ENCODE data around the gene DCDC1. TPM values are rescaled to one million over a fixed set of nuclear protein-coding genes. Genes with fewer than 3 reads are reported as not detected.
"Not testable (repeated sequence)": the region's sequence is repeated elsewhere in the genome, so short reads cannot be mapped to it uniquely, and the experiment has no call there.

DCDC1 gene
- polyA plus RNA-seq, 3 donors from 2014 or later, result not detected

- DNase-seq, result no peak
- no peak overlapping the region for H3K4me3 Mint-ChIP-seq
- no peaks in the 10 kb centered on the region for H3K4me1 Mint-ChIP-seq
- peaks cover 0 to 4% (median 3%) of the 10 kb centered on the region in 6 donors for H3K9me3 Mint-ChIP-seq
- no peaks in the 10 kb centered on the region for H3K36me3 Mint-ChIP-seq
- H3K27ac Mint-ChIP-seq, result no peak overlapping the region
- H3K27me3 Mint-ChIP-seq (ENCODE audit: low read depth in 3 of 3), result peaks cover 0 to 4% (median 2%) of the 10 kb centered on the region in 3 donors
Measured at GRCh38 chr11:30960387-30960992, 409.0 kb downstream of the DCDC1 start.

DNA sequence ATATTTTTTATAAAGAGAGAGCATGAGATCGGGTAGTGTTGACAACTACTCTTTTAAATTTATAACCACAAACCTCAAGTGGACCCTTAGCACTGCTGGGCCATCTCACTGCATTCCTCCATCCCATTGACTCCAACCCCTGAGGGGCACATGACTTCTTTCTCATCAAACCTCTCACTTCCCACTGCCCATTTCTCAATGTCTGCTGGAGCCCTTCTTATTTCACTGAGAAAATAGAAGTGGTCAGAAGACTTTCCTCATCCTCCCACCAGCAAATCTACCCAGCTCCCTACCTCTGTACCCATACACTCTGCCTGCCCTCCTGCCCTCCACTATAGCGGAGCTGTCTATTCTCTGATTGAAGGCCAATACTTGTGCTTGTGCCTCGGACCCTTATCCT lies 412.8 kb downstream of the DCDC1 start:
- Mint-ChIP-seq H3K4me3 (no peak overlapping the region), H3K4me1 (no peaks in the 10 kb centered on the region), H3K27me3 (ENCODE audit: low read depth in 3 of 3) (peaks cover 0 to 4% (median 1%) of the 10 kb centered on the region in 3 donors), H3K36me3 (no peaks in the 10 kb centered on the region), H3K9me3 (peaks cover 0 to 2% (median 0%) of the 10 kb centered on the region in 6 donors), H3K27ac (no peak overlapping the region)
- DNase-seq, result no peak

DNA sequence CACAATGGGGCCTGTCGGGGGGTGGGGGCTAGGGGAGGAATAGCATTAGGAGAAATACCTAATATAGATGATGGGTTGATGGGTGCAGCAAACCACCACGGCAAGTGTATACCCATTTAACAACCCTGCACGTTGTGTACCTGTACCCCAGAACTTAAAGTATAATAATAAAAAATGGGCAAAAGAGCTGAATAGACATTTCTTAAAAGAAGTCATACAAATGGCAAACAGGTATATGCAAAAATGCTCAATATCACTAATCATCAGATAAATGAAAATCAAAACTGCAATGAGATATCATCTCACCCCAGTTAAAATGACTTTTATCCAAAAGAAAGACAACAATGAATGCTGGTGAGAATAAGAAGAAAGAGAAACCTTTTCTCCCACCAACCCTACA lies 419.7 kb downstream of the DCDC1 start:
- no peak for DNase-seq
- no peaks in the 10 kb centered on the region for H3K4me1 Mint-ChIP-seq
- no peaks in the 10 kb centered on the region for H3K36me3 Mint-ChIP-seq
- H3K27me3 Mint-ChIP-seq (ENCODE audit: low read depth in 3 of 3), result peaks cover 0 to 2% (median 0%) of the 10 kb centered on the region in 3 donors
- H3K4me3 Mint-ChIP-seq, result no peak overlapping the region
- no peak overlapping the region for H3K27ac Mint-ChIP-seq
- H3K9me3 Mint-ChIP-seq, result peaks cover 0 to 15% (median 6%) of the 10 kb centered on the region in 6 donors

DNA sequence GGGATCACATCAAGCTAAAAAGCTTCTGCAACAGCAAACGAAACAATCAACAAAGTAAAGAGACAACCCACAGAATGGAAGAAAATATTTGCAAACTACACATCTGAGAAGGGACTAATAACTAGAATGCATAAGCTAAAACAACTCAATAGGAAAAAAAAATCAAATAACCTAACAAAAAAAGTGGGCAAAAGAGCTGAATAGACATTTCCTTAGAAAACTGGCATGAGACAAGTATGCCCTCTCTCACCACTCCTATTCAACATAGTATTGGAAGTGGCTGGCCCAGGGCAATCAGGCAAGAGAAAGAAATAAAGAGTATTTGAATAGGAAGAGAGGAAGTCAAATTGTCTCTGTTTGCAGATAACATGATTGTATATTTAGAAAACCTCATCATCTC lies 421.8 kb downstream of the DCDC1 start:
- H3K27ac Mint-ChIP-seq, DNase-seq: not testable (repeated sequence)

DNA sequence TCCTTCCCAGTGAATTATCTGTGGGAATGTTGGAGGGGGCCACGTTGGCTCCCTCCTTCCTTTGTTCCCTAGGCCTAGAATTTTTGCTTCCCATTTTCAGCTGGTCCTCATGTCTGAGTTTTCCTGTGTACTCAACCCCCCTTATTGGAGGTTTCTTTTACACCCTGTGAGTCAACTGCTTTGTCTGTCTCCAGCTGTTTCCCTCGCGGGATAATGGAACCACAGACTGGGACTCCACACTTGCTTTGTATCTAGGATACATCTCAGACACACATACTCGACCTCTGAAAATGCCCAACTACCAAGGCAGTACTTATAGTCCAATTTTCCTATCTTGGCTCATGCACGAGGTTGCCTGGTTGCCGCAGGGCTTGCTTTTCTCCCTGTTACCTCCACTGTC lies 430.7 kb downstream of the DCDC1 start:
- Mint-ChIP-seq H3K27me3 (ENCODE audit: low read depth in 3 of 3) (peaks cover 0 to 2% (median 2%) of the 10 kb centered on the region in 3 donors), H3K4me1 (no peaks in the 10 kb centered on the region), H3K36me3 (peaks cover 0 to 4% (median 0%) of the 10 kb centered on the region in 3 donors), H3K9me3 (peaks cover 2 to 25% (median 12%) of the 10 kb centered on the region in 6 donors), H3K4me3 (no peak overlapping the region), H3K27ac (no peak overlapping the region)
- no peak for DNase-seq

More for the DNA sequence above, 421.8 kb downstream of the DCDC1 start:
- H3K9me3 Mint-ChIP-seq, result peaks cover 0 to 21% (median 9%) of the 10 kb centered on the region in 6 donors
- not testable (repeated sequence) for H3K27me3 Mint-ChIP-seq (ENCODE audit: low read depth in 3 of 3); H3K4me1 Mint-ChIP-seq; H3K4me3 Mint-ChIP-seq; H3K36me3 Mint-ChIP-seq

DNA sequence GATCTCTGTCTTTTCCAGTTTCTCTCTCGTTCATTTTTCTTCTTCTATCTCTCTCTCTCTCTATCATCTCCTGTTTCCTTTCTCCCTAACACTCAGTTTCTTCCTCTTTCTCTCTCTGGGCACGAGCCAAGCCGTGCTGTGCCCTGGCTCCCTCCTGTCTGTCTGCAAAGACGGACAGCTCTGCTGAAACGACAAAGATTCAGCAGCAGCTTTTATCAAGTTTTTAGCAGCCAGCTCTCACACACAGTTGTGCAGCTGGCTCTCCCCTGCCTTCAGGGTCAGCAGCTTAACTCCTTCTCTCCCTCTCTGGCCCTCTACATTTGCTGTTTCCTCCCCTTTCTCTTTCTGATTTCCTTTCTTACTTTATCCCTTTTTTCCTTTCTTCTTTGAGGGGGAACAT lies 431.4 kb downstream of the DCDC1 start:
- DNase-seq, result no peak
- Mint-ChIP-seq H3K27me3 (ENCODE audit: low read depth in 3 of 3) (peaks cover 0 to 2% (median 2%) of the 10 kb centered on the region in 3 donors), H3K9me3 (peaks cover 2 to 21% (median 12%) of the 10 kb centered on the region in 6 donors), H3K4me1 (no peaks in the 10 kb centered on the region), H3K27ac (no peak overlapping the region), H3K4me3 (no peak overlapping the region), H3K36me3 (peaks cover 0 to 4% (median 0%) of the 10 kb centered on the region in 3 donors)

DNA sequence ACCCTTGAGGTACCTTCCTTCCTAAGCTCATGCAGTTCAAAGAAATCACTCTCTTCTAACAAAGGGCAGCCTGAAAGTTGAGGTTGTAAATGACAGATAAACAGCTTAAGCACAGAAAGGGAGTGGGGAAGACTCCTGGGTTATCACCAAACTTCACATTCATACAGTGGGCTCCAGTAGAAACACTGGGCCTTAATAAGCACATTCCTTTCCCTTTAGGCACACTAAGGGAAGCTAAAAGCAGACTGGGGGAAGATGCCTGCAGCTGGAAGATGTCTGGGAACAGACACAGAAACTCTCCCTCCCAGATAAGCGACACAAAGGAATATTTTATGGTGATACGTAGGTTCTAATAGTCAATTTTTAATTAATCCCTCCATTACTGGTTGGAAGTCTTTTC lies 433.0 kb downstream of the DCDC1 start:
- peaks cover 0 to 2% (median 2%) of the 10 kb centered on the region in 3 donors for H3K27me3 Mint-ChIP-seq (ENCODE audit: low read depth in 3 of 3)
- H3K4me1 Mint-ChIP-seq, result no peaks in the 10 kb centered on the region
- DNase-seq, result no peak
- H3K9me3 Mint-ChIP-seq, result peaks cover 2 to 14% (median 9%) of the 10 kb centered on the region in 6 donors
- H3K36me3 Mint-ChIP-seq, result peaks cover 0 to 4% (median 0%) of the 10 kb centered on the region in 3 donors
- no peak overlapping the region for H3K4me3 Mint-ChIP-seq
- no peak overlapping the region for H3K27ac Mint-ChIP-seq

DNA sequence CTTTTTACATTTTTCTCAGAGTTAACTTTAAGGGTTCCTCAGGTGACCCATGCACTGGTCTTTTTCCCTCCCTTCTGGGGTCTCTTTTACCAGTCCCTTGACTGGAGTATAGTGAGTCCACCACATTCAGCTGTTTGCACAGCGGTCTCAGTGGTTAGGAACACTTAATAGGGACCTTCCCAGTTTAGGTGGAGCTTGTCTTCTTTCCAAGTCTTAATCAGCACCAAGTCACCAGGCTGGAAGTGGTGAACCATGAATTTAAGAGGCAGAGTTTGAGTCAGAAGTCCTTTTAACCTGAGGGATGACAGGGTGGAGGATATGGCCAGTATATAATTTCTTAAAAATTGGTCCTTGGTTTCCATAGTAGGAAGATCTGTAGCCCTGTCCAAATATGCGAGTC lies 433.7 kb downstream of the DCDC1 start:
- DNase-seq, result no peak
- H3K4me1 Mint-ChIP-seq, result no peaks in the 10 kb centered on the region
- H3K27me3 Mint-ChIP-seq (ENCODE audit: low read depth in 3 of 3), result peaks cover 0 to 2% (median 2%) of the 10 kb centered on the region in 3 donors
- no peak overlapping the region for H3K4me3 Mint-ChIP-seq
- H3K9me3 Mint-ChIP-seq, result peaks cover 2 to 8% (median 5%) of the 10 kb centered on the region in 6 donors
- peaks cover 0 to 4% (median 0%) of the 10 kb centered on the region in 3 donors for H3K36me3 Mint-ChIP-seq
- no peak overlapping the region for H3K27ac Mint-ChIP-seq

- no peaks in the 10 kb centered on the region for H3K4me1 Mint-ChIP-seq
- H3K4me3 Mint-ChIP-seq, result no peak overlapping the region
- DNase-seq, result no peak
- H3K27me3 Mint-ChIP-seq (ENCODE audit: low read depth in 3 of 3), result peaks cover 0 to 3% (median 2%) of the 10 kb centered on the region in 3 donors
- no peak overlapping the region for H3K27ac Mint-ChIP-seq
- H3K9me3 Mint-ChIP-seq, result no peaks in the 10 kb centered on the region
- no peaks in the 10 kb centered on the region for H3K36me3 Mint-ChIP-seq
Measured at GRCh38 chr11:30926130-30926529, 443.4 kb downstream of the DCDC1 start.

GRCh38 chr11:30921811-30922210 lies 447.7 kb downstream of the DCDC1 start:
- Mint-ChIP-seq H3K36me3 (no peaks in the 10 kb centered on the region), H3K27me3 (ENCODE audit: low read depth in 3 of 3) (peaks cover 1 to 7% (median 2%) of the 10 kb centered on the region in 3 donors), H3K4me1 (no peaks in the 10 kb centered on the region), H3K9me3 (no peaks in the 10 kb centered on the region), H3K27ac (no peak overlapping the region), H3K4me3 (no peak overlapping the region)
- no peak for DNase-seq

DNA sequence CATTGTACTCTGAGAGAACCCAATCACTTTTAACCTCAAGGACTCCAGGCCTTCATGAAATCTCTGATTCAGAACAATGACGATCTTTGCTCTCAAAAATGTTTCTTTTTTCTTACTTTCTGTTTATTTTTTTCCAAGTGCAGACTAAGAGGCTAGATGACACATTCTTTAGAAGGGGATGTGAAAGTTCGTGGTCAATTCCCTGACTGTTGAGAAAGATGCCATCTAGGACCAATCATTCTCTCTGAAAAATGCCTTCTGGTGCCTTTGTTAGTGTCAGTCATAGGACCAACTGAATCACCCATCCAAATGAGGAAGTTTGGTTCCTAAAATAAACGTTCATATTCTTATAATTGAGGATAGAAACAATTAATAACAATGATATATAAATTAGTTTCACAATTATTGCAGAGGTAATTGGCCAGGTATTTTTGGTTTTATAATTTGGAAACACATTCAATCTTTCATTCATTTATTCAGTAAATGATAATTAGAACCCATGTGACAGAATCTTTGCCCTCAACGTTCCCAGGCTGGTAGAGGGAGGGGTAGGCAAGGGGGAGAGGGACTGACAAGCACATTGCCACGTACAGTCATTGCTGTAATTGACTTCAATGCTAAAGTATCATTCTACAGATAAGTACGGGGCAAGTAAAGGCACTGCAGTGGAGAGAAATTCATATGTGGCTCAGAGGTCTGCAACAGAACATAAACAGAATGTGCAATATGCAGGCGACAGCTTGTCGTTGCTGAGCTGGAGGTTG lies 450.0 kb downstream of the DCDC1 start:
- H3K4me1 Mint-ChIP-seq, result no peaks in the 10 kb centered on the region
- H3K27ac Mint-ChIP-seq, result no peak overlapping the region
- no peak overlapping the region for H3K4me3 Mint-ChIP-seq
- no peak for DNase-seq
- H3K27me3 Mint-ChIP-seq (ENCODE audit: low read depth in 3 of 3), result peaks cover under 1 to 10% (median 1%) of the 10 kb centered on the region in 3 donors
- H3K9me3 Mint-ChIP-seq, result no peaks in the 10 kb centered on the region
- no peaks in the 10 kb centered on the region for H3K36me3 Mint-ChIP-seq

DNA sequence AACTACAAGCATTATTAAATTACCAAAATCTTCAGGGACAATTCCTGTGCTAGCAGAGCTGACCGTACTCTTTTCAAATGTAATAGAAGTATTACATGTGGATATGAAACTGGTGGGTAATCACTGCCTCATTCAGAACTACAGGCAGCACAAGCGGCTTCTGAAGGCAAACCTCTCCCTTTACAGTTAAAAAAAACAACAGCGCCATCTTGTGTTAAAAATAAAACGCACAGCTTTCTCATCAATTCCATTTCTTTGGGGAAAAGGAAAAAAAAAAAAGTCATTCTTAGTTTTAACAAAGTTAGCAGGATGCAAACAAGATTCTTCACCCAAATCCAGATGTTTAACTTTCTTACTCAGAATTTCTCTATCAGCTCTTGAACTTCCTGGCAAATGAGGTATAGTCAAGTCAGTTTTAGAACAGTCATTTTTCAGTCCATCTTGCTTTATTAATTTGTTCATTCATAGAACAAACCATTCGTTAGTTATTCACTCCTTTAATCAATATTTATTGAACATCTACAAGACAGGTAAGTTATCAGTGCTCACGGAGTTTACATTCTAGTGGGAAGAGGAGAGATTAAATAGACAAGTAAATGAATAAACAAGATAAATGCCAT lies 451.6 kb downstream of the DCDC1 start:
- no peaks in the 10 kb centered on the region for H3K9me3 Mint-ChIP-seq
- no peaks in the 10 kb centered on the region for H3K4me1 Mint-ChIP-seq
- peaks cover 0 to 10% (median 1%) of the 10 kb centered on the region in 3 donors for H3K27me3 Mint-ChIP-seq (ENCODE audit: low read depth in 3 of 3)
- no peaks in the 10 kb centered on the region for H3K36me3 Mint-ChIP-seq
- DNase-seq, result peak; percentile 12 to 29 (median 19)
- H3K27ac Mint-ChIP-seq, result no peak overlapping the region
- no peak overlapping the region for H3K4me3 Mint-ChIP-seq

- Mint-ChIP-seq H3K36me3 (no peaks in the 10 kb centered on the region), H3K9me3 (no peaks in the 10 kb centered on the region), H3K27me3 (ENCODE audit: low read depth in 3 of 3) (peaks cover 0 to 10% (median 1%) of the 10 kb centered on the region in 3 donors), H3K4me3 (no peak overlapping the region), H3K4me1 (no peaks in the 10 kb centered on the region), H3K27ac (no peak overlapping the region)
- no peak for DNase-seq
Measured at GRCh38 chr11:30917266-30917665, 452.3 kb downstream of the DCDC1 start.

DNA sequence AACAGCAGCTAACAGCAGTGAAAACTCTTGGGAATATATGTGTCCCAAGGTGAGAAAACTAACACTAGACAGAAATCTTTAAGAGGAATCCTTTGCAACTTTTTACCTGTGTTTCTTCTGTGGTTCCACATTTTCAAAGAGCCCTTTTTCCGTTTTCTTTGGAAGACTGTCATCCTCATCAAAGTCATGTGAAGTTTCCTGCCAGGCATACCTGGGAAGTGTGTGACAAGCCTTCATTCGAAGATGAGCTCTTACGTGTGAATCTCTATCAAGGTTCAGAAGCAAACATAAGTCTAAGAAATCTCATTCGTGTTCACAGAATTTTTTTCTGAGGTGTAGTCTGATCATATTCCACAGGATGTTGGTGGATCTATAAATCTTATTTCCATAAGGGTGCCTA lies 452.8 kb downstream of the DCDC1 start:
- H3K27me3 Mint-ChIP-seq (ENCODE audit: low read depth in 3 of 3), result peaks cover 0 to 10% (median 1%) of the 10 kb centered on the region in 3 donors
- H3K4me3 Mint-ChIP-seq, result no peak overlapping the region
- no peak for DNase-seq
- H3K36me3 Mint-ChIP-seq, result no peaks in the 10 kb centered on the region
- H3K9me3 Mint-ChIP-seq, result no peaks in the 10 kb centered on the region
- no peak overlapping the region for H3K27ac Mint-ChIP-seq
- H3K4me1 Mint-ChIP-seq, result no peaks in the 10 kb centered on the region
